HG02943 (cell line): ENCODE measurements around the gene CLIP2.
"Not testable (repeated sequence)": the region's sequence is repeated elsewhere in the genome, so short reads cannot be mapped to it uniquely, and the experiment has no call there.

Experiments used
- ATAC-seq: cut with Tn5 transposase; IDR thresholded peaks from one replicate; pipeline ENCODE4 v1.9.1; 2021; ENCODE audit warnings: mild to moderate bottlenecking, low read depth, moderate library complexity; ENCODE audit not compliant: unreplicated experiment

The CLIP2 gene

GRCh38 chr7:74420006-74420405 lies 130.8 kb downstream of the CLIP2 start:
- no peak for ATAC-seq

DNA sequence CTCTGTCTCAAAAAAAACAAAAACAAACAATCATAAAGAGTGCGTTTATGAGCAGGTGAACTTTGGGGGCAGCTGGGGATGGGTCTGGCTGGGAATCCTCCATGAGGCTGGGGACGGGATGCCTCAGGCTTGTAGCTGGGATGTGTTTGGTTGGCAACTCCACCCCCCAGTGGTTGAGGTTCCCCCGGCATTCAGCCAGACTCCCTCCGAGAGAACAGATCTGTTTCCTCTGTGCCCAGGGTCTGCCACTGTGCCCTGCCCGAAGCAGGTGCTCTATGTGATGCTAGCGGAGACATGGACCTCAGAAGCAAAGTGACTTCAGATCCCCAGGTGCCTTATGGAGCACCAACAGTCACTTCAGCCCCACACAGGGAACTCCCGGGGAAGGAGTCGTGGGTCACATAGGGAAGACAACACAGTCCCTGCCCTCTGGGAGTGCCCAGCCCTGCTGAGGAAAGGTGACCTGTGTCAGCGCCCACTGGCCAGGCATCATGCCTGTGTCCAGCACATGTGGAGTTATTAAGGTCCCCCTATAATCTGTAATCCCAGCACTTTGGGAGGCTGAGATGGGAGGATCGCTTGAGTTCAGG lies 135.2 kb downstream of the CLIP2 start:
- ATAC-seq: no peak

DNA sequence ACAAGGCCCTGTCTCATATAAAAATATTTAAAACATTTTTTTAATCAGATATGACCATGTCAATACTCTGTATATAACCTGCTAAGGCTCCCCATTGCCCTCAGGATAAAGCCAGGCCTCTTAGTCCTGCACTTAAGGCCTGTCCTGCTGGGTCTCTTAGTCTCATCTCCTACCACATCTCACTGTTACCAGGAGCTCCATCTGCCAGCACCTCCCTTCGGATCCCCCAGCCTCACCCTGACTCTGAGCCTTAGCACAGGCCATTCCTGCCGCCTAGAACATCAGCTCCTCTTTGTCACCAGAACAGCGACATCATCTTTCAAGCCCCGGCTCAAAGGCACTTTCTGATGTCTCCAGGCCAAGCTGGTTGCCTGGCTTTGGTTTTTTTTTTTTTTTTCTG lies 138.8 kb downstream of the CLIP2 start:
- ATAC-seq: no peak

GRCh38 chr7:74429153-74429747 lies 140.0 kb downstream of the CLIP2 start:
- ATAC-seq: no peak

- not testable (repeated sequence) for ATAC-seq
These were observed 141.2 kb downstream of the CLIP2 start for GRCh38 chr7:74430409-74430808.

DNA sequence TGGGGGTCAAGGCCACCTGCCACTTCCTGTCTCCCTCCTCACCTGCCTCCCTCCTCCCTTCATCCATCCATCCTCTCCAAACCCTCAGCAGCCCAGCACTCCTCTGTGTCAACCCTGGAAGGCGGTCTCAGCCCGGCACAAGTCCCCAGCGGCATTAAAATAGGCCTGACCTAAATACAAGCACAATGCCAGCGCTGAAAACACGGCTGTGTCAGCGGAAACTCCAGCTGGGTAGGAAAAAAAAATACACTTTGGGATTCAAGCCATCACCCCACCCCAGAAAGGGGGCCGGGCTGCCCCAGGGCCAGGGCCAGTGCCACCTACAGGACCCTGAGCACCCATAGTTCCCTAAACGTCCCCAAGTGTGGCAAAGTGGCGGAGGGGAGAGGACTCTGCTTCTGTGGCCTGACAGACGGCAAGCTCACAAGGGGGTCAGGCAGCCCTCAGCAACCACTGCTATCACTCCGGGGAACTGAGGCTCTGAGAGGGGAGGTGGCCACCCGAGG lies 141.8 kb downstream of the CLIP2 start:
- no peak for ATAC-seq

- not testable (repeated sequence) for ATAC-seq
These were observed 148.0 kb downstream of the CLIP2 start for GRCh38 chr7:74437291-74437571.

GRCh38 chr7:74438327-74438726 lies 149.1 kb downstream of the CLIP2 start:
- no peak for ATAC-seq

DNA sequence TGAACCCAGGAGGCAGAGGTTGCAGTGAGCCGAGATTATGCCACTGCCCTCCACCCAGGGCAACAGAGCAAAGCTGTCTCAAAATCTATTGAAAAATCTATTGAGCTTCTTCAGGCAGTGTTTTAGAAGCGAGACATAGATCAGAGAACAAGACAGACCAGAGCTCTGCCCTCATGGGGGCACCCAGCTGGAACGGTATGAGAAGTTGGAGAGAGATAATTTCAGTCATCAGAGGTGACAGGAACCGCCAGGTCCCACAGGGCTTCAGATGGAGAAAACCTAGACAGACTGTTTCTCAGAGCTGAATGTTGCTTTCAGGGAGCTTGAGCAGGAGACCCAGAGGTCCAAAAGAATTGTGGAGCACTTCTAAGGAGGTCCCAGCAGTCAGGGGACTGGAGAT lies 150.3 kb downstream of the CLIP2 start:
- ATAC-seq: no peak

- not testable (repeated sequence) for ATAC-seq
These were observed 150.9 kb downstream of the CLIP2 start for GRCh38 chr7:74440143-74440542.

GRCh38 chr7:74441801-74442200 lies 152.6 kb downstream of the CLIP2 start:
- ATAC-seq: no peak

GRCh38 chr7:74443543-74444247 lies 154.5 kb downstream of the CLIP2 start:
- ATAC-seq: no peak

- no peak for ATAC-seq
These were observed 159.9 kb downstream of the CLIP2 start for GRCh38 chr7:74449144-74449543.

DNA sequence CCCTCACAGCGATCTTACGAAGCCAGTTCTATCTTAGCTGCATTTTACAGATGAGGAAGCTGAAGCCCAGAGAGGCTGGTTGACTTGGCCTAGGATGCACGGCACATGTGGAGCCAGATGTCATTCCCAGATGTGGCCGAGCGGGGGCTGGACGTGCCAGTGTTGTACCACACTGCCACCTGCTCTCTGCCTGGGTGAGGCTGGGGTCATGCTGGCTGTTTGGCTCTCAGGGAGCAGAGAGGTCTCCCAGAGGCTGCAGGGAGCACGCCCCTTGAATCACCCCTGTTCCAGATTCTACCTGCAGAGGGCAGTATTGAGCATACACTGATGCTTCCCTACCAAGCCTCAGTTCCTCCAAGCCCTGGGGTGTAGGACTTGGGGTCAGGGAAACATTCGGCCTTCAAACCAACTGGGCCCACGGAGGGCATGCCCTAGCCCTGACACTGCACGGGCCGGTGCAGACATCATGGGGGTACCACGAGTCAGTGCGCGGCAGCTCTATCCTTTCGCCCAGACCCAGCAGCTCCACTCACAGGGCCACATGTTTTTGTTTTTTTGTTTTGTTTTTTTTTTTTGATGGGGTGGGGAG lies 160.7 kb downstream of the CLIP2 start:
- no peak for ATAC-seq

DNA sequence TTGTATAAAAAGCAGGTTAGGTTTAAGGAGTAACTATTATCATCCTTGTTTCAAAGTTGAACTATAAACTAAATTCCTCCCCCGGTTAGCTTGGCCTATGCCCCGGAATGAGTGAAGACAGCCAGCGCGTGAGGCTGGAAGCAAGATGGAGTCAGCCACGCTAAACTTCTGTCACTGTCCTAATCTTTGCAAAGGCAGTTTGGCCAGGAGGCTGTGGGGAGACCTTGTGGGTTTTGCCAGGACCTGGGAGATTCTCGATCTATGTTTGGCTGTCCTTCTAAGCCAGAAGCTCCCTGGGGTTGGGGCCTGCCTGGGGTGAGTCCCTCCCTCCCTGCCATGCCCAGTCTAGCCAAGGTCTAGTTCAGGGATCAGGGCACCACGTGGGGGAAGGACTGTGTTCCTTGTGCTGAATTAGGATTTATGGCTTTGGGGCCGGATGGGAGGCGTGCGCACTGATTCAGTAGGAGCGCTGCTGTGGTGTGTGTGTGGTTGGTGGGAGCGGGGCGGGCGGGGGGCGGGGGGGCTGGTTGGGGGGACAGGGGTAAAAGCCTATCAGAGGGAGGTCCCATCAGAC lies 163.6 kb downstream of the CLIP2 start:
- no peak for ATAC-seq

DNA sequence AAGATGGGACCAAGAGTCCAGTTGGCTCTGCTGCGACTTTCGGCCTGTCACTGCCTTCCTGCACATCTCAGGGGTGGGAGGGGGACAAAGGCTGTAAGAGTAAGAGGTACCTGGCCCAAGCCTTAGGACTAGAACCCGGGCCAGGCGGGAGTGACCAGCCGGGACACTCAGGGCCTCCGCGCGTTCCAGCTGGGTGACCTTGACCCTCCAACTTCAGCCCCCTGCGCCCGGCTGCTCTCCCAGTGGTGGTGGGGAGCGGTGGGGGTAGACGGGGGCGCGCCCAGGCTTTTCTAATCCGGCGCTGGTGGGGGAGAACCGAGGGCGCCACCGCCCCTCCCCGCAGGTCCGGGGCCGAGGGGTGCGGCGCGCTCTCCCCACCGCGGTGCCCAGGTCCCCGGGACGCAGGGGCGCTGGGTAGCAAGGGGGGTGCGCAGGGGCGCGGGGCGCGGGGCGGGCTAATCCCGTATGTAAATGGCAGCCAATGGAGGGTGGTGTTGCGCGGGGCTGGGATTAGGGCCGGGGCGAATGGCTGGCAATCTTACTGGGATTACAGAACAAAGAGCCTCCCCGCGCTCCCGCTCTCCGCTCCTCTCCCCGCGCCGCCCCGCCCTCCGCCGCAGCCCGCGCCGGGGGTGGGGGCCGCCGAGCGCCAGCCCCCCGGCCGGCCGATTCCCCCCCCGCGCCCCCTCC lies 164.3 kb downstream of the CLIP2 start, which contains the start of gene GTF2IRD1:
Gene GTF2IRD1 (plus strand): TSS at position 585 of the 690 bp plus-strand sequence. CDS start 54,175 bp downstream, outside the sequence.
- no peak for ATAC-seq

- ATAC-seq: no peak
These were observed 165.1 kb downstream of the CLIP2 start for GRCh38 chr7:74454021-74454924.

DNA sequence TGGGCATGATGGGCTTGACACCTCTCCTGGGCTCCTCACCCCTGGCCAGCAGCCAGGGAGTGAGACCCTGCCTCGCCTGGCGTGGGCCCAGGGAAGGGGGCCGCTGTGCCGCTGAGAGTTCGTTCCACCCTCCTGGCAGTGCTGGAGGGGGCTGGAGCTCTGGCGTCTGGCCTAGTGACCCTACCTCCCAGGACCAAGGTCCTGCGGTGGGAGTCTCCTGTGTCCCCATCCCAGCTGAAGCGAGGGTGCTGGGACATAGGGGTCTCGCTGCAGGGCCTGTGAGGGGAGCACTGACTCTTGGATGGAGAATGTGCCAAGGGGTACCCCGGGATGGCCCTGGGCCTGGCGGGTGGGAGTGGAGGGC lies 165.7 kb downstream of the CLIP2 start:
- ATAC-seq: no peak

- no peak for ATAC-seq
These were observed 166.1 kb downstream of the CLIP2 start for GRCh38 chr7:74455291-74455804.
